ENCODE measurements around the gene VN1R5.

GRCh38 chr1:247268390-247269045, 12.6 kb downstream of the VN1R5 start:
- TF ChIP-seq POLR2A (IDR thresholded peaks at IDR 0.05; ENCODE audit: low read depth, low read length) (no peak), POLR2AphosphoS5 (IDR thresholded peaks at IDR 0.05; ENCODE audit: low read depth, low read length) (no peak), TAF1 (IDR thresholded peaks at IDR 0.05; ENCODE audit: borderline replicate concordance, low read depth, low read length) (no peak)
